GM18868 (cell line): ENCODE data around the gene HAPLN2.
"Not testable (repeated sequence)": the region's sequence is repeated elsewhere in the genome, so short reads cannot be mapped to it uniquely, and the experiment has no call there.

Experiments
- ATAC-seq: cut with Tn5 transposase; IDR thresholded peaks from one replicate; pipeline ENCODE4 v1.9.1; 2021; ENCODE audit warnings: mild to moderate bottlenecking, moderate library complexity; ENCODE audit not compliant: unreplicated experiment

The HAPLN2 gene

DNA sequence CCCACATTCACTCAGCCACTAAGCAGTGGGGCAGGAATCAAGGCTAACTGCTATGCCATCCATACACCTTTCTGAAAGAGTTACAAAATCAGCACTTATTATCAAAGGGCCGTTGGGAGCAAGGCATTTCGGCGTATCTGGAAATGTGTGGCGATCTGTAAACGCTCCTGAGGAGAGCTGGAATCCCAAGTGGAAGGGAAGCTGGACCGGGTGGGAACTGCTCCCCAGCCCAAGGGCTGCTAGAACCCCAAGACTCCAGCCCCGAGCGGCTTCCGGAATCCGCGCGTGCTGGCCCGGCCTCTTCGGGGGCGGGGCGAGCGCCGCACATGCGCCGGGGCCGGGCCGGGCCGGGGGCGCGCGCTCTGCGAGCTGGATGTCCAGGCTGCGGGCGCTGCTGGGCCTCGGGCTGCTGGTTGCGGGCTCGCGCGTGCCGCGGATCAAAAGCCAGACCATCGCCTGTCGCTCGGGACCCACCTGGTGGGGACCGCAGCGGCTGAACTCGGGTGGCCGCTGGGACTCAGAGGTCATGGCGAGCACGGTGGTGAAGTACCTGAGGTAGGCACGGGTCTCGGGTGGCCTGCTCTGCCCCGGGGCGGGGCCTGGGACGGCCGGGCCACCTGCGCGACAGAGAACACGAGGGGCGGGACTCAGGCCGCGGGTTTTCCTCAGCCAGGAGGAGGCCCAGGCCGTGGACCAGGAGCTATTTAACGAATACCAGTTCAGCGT lies 27.6 kb upstream of the HAPLN2 start, which contains the start of gene NAXE:
TSS of gene NAXE (plus strand) at position 345 of the 726 bp plus-strand sequence. CDS start at position 374, 29 bp downstream.
- peak; percentile 85 for ATAC-seq

DNA sequence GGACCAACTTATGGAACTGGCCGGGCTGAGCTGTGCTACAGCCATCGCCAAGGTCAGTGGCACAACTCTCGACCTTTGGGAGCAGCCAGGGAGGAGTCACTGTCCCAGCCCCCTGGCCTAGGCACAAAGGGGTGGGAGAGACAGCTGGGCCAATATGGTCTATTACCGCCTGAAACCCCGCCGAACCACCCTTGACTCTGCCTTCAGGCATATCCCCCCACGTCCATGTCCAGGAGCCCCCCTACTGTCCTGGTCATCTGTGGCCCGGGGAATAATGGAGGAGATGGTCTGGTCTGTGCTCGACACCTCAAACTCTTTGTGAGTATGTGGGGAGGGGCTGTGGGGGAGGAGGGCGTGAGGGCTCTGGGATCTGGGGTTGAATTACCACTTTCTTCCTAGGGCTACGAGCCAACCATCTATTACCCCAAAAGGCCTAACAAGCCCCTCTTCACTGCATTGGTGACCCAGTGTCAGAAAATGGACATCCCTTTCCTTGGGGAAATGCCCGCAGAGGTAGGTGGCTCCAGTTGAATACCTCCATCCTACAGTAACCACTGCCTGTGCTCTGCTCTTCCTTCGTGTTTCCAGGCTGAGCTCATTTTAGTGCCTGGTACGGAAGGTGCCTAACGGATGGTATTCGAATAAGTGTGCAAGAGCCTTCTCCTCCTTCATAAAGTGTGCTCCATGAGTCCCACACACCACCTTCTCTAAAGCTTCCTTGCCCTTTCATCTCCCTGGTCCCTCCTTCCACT lies 26.9 kb upstream of the HAPLN2 start:
- no peak for ATAC-seq

DNA sequence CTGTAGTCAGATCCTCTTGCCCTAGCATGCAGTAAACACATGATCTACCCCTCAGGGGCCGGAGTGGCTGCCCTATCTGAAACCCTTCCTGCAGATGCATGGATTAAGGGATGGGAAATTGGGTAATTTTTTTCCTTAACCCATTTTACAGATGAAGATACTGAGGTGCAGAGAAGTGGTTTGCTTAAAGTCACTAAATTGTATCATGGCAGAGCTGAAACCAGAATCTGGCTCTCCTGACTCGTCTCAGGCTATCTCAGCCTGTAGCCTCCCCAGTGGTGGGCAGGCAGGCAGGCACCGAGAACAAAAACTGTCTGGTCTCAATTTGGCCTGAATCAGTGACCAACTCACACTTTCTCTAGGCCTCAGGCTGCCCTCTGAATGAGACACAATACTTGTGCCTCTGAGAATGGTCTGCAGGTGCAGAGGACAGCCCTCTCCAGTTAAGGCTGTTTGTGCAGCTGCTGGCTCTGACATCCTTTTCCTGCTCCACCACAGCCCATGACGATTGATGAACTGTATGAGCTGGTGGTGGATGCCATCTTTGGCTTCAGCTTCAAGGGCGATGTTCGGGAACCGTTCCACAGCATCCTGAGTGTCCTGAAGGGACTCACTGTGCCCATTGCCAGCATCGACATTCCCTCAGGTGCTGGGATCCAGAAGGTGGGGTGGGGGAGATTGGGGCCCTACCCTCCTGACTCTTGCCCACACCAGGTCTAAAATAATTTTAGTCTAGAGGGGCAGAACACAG lies 26.1 kb upstream of the HAPLN2 start:
- no peak for ATAC-seq

DNA sequence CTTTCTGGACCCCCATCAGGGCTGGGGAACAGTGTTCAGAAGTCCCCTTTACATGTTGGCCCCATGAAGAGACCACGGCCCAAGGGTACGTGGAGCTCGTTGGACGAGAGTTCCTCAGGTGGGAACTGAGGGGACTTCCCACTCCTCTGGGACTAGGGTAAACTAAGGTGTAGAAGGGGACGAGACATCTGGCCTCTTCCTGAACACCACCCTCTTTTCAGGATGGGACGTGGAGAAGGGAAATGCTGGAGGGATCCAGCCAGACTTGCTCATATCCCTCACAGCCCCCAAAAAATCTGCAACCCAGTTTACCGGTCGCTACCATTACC lies 25.6 kb upstream of the HAPLN2 start:
- no peak for ATAC-seq

DNA sequence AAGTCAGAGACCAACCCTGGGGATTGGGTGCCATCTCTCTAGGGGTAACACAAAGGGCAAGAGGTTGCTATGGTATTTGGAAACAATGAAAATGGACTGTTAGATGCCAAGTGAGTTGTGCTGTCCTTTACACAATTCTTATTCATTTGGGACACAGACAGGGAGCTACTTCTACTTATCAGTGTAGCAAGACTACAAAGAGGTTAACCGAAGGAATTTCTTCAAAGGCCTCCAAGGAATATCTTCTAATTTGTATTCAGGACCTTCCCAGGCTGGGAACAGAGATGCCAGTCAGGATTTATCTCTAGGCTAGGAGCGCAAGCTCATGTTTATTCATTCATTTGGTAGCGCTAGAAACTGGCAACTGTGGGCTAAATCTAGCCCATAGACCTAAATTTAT lies 25.0 kb upstream of the HAPLN2 start:
- no peak for ATAC-seq

DNA sequence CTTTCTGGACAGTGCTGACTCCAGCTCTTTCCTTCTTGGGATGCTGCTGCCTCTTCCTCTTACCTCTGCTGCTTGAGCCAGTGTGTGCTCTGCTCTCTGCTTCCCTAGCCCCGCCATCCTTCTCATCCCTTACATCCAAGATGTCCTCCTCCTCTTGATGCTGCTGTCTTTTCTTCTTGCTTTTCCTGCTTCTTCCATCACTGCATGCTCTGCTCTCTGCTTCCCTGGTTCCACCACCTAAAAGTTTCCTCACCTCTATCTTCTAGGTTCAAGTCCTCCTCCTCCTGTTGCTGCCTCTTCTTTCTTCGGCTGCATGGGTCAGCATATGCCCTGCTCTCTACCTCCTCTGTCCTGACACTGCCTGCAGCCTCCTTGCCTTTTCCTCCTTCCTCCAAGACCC lies 24.2 kb upstream of the HAPLN2 start:
- ATAC-seq, result no peak

DNA sequence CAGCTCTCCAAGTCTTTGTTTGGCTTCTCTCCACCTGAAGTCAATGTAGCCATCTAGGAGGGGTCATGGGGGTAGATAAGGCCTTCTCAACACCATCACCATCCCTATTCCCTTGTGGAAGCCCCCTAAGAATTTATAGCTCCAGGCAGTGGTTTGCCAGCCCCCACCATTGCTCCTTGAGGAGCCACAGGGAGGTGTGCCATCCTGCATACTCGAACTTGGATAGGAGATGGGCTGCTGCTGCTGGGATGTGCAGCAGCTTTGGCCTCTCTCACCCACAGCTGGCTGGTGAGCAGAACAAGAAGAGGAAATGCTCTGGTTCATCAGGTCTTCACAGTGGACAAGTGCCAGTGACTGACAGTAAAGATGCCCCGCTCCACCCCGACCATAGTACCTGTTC lies 22.8 kb upstream of the HAPLN2 start:
- ATAC-seq, result no peak

DNA sequence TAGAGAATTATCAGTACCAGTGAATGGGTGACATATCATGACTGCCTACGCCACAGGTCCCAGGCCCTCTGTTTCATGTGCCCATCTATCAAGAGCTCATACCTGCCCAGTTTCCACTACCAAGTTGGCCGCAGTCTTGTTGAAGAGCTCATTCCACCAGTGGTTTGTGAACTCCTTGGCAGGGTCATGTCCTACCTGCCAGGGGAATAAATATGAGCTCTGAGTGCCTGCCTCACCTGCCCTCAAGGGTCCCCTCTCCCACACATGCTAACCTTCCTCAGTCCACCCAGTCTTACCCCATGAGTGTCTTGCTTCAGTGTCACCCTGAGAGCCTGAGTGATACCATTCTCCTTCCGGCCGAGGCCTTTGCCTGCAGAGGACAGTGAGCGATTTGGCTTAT lies 21.1 kb upstream of the HAPLN2 start:
- ATAC-seq, result no peak

DNA sequence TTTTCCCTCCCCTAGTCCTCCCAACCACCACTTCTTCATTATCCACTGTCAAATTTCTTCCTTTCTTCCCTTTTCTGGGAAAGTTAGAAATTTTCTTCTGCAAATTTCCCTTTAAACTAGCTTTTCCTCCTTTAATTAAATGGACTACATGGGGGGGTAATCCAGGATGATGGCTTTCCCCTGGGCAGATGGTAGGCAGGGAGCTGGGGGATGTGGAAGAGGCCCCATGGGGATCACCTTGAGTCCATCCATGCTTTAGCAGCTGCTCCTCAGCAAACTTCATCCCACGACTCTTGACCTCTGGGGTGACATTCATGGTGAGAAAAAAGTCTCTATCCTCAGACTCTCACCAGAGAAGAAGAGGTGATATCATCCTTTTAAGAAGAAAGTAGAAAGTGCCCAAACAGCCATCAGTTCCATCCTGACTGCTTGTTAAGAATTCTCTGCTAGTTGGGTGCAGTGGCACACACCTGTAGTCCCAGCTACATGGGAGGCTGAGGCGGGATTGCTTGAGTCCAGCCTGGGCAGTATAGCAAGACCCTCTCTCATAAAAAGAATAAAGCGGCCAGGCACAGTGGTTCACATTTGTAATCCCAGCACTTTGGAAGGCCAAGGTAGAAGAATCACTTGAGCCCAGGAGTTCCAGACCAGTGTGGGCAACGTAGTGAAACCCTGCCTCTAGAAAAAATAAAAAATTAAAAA lies 20.3 kb upstream of the HAPLN2 start:
- ATAC-seq, result no peak

DNA sequence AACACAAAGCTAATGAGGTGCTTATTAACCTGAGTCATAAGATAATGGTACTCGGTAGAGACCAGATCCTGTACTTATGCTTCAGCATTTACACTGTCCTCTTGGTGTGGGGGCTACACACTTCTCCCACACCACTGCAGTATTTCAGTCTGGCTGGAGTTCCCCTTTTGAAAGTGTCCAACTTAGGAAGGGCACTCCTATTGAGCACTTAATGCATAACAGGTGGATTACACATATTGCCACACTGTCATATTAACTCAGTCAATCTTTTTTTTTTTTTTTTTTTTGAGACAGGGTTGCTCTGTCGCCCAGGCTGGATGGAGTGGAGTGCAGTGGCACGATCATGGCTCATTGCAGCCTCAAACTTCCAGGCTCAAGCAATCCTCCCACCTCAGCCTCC lies 19.4 kb upstream of the HAPLN2 start:
- ATAC-seq, result peak; percentile 58

DNA sequence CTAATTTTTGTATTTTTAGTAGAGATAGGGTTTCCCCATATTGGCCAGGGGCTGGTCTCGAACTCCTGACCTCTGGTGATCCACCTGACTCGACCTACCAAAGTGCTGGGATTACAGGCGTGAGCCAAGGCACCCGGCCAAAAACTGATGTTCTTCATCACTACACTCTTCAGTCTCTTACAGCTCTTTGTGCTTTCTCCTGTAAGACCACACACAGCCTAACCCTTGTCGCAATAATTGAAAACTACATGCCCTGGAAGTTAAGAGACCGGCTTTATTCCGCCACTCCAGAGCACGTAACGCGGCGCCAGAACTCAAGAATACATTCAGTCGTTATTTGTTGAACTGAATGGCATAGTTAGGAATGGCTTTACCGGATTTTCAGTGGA lies 18.5 kb upstream of the HAPLN2 start:
- ATAC-seq, result no peak

DNA sequence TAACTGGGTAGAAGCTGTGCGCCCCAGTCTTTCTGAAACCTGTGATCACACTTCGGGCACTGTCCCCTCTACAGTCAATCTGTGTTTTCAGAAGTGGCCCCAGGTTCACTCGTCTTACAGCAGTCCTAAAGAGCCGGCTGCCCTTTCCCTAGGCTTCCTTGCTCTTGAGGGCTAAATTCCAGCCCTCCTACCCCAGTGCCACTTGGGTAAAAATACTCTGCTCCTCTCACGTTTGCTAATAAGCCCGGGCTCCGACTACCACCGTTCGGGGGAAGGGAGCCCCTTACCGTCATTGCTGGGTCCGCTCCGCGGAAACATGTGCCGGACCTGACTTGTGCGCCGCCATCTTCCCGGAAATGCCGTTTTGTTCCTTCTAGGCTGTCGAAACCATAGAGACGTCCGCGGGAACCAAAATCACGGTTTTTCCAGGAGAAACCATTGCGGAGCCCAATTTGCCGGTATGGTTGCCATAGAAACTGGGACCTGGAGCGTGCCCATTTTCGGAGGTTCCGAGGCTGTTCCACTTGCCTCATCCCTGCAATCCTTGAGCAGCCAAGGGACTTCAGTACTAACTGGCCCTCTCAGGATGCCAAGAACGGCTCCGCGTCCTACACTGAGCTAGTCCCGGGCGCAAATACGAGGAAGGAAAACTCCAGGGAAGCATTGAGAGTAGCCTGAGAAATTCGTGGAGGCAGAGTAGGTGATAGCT lies 17.9 kb upstream of the HAPLN2 start, which contains the start of gene GPATCH4:
TSS of gene GPATCH4 (minus strand) at position 358 of the 709 bp plus-strand sequence.
- peak; percentile 53 for ATAC-seq

DNA sequence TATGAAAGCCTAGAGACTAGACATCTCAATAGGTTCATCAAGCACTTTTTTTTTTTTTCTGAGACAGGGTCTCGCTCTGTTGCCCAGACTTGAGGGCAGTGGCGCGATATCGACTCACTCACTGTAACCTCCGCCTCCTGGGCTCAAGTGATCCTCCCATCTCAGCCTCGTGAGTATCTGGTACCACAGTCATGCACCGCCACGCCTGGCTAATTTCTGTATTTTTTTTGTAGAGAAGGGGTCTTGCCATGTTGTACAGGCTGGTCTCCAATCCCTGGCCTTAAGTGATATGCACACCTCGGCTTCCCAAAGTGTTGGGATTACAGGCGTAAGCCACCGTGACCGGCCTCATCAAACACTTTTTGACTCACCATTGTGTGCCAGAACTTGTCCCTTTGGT lies 17.3 kb upstream of the HAPLN2 start:
- ATAC-seq, result peak; percentile 41

DNA sequence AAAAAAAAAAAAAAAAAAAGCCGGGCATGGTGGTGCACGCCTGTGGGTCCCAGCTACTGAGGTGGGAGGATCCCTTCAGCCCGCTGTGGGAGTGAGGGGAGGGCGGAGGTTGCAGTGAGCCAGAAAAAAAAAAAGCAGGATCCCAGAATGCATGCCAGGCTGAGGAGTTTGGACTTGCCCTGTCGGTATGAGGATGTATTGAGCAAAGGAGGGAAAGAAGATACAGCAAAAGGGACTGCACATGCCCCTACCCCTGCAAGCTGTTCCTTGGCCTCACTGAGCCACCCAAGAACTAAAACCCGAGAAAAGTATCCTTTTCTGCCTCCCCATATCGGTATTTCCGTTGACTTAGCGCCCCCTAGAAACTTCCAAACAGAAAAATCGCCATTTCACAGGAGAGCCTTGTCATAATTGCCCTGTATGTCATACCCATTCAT lies 16.6 kb upstream of the HAPLN2 start:
- ATAC-seq, result no peak

DNA sequence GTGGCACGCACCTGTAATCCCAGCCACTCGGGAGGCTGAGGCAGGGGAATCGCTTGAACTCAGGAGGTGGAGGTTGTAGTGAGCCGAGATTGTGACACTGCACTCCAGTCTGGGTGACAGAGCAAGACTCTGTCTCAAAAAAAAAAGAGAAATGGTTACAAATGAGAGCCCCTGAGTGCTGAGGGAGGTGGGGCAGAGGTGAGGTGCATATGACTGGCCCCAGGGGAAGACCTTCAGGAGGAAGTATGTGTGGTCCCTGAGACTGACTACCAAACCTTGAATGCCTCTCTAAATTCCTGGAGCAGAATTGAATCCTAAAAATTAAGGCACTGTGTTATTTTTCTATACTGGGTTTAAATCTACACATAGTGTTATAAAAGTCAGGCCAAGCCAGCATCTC lies 11.9 kb upstream of the HAPLN2 start:
- ATAC-seq, result not testable (repeated sequence)

DNA sequence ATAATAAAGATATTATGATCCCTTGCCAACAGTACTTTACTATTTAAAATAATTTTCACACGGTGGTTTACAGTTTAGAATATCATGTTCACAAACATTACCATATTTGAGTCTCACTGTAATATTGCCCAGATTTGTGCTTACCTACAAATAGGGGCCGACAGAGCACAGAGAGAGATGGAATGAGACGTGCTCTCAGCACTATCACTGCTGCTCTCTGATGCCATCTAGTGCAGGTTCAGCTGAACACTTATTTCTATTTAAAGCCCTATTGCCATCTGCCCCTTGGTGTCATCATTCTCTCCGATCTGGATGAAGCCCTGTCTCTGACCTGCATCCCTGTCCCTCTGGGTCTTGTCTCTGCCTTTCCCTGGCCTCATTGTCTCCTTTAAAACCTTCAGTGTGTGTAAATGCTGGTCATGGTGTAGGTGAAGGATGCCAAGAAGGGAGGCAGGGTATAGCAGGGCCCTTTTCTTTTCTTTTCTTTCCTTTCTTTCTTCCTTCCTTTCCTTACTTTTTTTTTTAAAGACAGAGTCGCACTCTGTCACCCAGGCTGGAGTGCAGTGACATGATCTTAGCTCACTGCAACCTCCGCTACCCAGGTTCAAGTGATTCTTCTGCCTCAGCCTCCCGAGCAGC lies 11.1 kb upstream of the HAPLN2 start:
- peak; percentile 60 for ATAC-seq

DNA sequence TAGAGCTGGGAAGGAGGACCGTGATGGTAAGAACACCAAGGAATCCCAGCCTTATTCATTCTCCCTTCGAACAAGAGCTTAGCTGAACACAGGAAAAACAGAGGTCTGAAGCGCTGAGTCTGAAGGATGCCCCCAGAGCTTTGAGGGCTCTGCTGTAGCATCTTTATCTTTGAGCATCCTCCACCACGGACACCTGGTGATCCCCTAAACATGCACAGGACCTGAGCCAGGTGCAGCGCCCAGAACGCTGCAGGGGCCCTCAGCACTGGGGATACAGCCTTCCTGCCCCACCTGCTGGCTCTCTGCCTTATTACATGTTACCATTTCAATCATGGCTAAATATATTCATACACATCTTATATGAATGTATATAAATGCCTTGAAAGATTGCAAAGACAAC lies 10.2 kb upstream of the HAPLN2 start:
- ATAC-seq, result no peak

DNA sequence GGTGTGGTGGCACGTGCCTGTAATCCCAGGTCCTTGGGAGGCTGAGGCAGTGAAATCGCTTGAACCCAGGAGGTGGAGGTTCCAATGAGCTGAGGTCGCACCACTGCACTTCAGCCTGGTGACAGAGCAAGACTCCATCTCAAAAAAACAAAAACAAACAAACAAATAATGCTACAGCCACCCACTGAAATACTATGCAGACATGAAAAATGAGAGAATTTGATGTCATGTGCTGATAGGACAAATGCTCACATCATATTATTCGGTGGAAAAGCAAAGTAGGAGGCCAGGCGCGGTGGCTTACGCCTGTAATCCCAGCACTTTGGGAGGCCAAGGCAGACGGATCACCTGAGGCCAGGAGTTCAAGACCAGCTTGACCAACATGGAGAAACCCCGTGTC lies 9.1 kb upstream of the HAPLN2 start:
- ATAC-seq, result not testable (repeated sequence)

DNA sequence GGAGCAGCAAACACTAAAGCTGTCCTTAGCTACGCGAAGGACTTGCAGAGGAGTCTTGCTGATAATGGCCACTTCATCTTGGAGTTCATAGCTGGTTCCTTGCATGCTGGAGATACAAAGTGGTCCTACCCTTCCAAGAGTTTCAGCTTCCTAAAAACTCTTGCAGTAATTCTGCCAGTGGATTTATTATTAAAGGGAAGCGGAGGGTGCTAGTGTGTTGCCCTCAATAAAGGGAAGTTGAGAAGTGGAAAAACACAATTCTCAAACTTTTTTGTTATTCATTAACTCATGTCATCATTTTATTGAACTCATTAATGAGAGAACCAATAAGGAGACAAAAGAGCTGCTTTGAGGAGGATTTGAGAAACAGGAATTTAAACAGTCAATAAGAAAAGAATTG lies 6.5 kb upstream of the HAPLN2 start:
- no peak for ATAC-seq

DNA sequence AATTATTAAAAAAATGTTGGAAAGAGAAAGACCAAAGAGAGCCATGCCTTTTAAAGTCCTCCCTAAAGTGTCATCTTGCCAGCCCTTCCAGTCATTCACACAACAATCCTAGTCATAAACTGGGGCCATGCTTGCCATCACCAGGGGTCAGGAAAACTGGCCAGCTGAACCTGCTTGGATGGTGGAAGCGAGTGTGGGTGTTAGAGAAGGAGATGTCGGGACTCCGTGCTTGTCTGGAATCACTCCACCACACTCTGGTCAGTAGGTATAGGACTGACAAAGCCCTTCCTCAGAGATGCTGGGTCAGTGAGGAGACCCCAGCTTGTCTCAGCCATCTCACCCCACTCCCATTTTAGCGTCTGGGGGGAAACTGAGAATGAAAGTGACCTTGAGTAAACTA lies 3.3 kb upstream of the HAPLN2 start:
- ATAC-seq, result no peak
